HG03469 (cell line): Measurements from ENCODE around the gene CTDSPL.

ENCODE experiments used
- ATAC-seq: cut with Tn5 transposase; IDR thresholded peaks from one replicate; pipeline ENCODE4 v1.9.1; 2021; ENCODE audit warnings: mild to moderate bottlenecking, moderate library complexity, moderate number of reproducible peaks; ENCODE audit not compliant: unreplicated experiment

CTDSPL gene

GRCh38 chr3:37910671-37911400, 49.2 kb downstream of the CTDSPL start:
- ATAC-seq = no peak

- no peak for ATAC-seq
Measured at GRCh38 chr3:37912052-37912733, 50.5 kb downstream of the CTDSPL start.

GRCh38 chr3:37913522-37913921, 51.8 kb downstream of the CTDSPL start:
- no peak for ATAC-seq

- no peak for ATAC-seq
Measured at GRCh38 chr3:37916685-37917084, 55.0 kb downstream of the CTDSPL start.

- ATAC-seq = no peak
Measured at GRCh38 chr3:37918627-37919026, 56.9 kb downstream of the CTDSPL start.

- ATAC-seq = no peak
Measured at GRCh38 chr3:37920156-37920699, 58.5 kb downstream of the CTDSPL start.

- ATAC-seq = no peak
Measured at GRCh38 chr3:37921025-37921424, 59.3 kb downstream of the CTDSPL start.

GRCh38 chr3:37922721-37923568, 61.3 kb downstream of the CTDSPL start:
- ATAC-seq = no peak

- no peak for ATAC-seq
Measured at GRCh38 chr3:37923569-37924040, 61.9 kb downstream of the CTDSPL start.

GRCh38 chr3:37924453-37924852, 62.8 kb downstream of the CTDSPL start:
- ATAC-seq = no peak

- no peak for ATAC-seq
Measured at GRCh38 chr3:37925157-37925556, 63.5 kb downstream of the CTDSPL start.

GRCh38 chr3:37926611-37927010, 64.9 kb downstream of the CTDSPL start:
- no peak for ATAC-seq

- ATAC-seq = no peak
Measured at GRCh38 chr3:37930495-37930894, 68.8 kb downstream of the CTDSPL start.

GRCh38 chr3:37932505-37932904, 70.8 kb downstream of the CTDSPL start:
- ATAC-seq = no peak

- ATAC-seq = no peak
Measured at GRCh38 chr3:37934631-37935289, 73.1 kb downstream of the CTDSPL start.

GRCh38 chr3:37935290-37935668, 73.6 kb downstream of the CTDSPL start:
- no peak for ATAC-seq

- no peak for ATAC-seq
Measured at GRCh38 chr3:37935756-37936666, 74.3 kb downstream of the CTDSPL start.

- ATAC-seq = no peak
Measured at GRCh38 chr3:37937156-37937555, 75.5 kb downstream of the CTDSPL start.

- ATAC-seq = no peak
Measured at GRCh38 chr3:37938011-37938410, 76.3 kb downstream of the CTDSPL start.
